Stimulated activated naive CD8-positive, alpha-beta T cell treated with anti-CD3 and anti-CD28 coated beads, Interleukin-15, amount 100 ng/mL, for 72 hours (primary cell): Measurements from ENCODE around the gene DLG2.

ENCODE experiments used
- ATAC-seq: fragments of 150-1000 bp; cut with Tn5 transposase; 2 replicates; pipeline ENCODE4 v1.10.0; 2021; ENCODE audit warnings: mild to moderate bottlenecking, moderate library complexity
- DNase-seq, 2 donors: peaks; one replicate each; pipeline ENCODE4 v3.0.0; 2021 to 2022
- H3K27ac Mint-ChIP-seq, 2 donors: one replicate each; pipeline ENCODE4 v1.8.0; 2022; ENCODE audit warnings: mild to moderate bottlenecking in 2 of 2, mixed read lengths in 2 of 2, moderate library complexity in 2 of 2
- H3K27me3 Mint-ChIP-seq: one replicate; pipeline ENCODE4 v1.8.0; 2022; ENCODE audit warnings: mixed read lengths
- H3K4me1 Mint-ChIP-seq: one replicate; pipeline ENCODE4 v1.8.0; 2022; ENCODE audit warnings: mild to moderate bottlenecking, mixed read lengths
- H3K4me3 Mint-ChIP-seq, 2 donors: one replicate each; pipeline ENCODE4 v1.8.0; 2022; ENCODE audit warnings: mild to moderate bottlenecking in 2 of 2, mixed read lengths in 2 of 2, moderate library complexity in 1 of 2
- H3K9me3 Mint-ChIP-seq, 2 donors: one replicate each; pipeline ENCODE4 v1.8.0; 2022; ENCODE audit warnings: mixed read lengths in 2 of 2

DLG2 gene

GRCh38 chr11:84514436-84514835 lies 1112.7 kb downstream of the DLG2 start:
- Mint-ChIP-seq H3K4me3 (no peak overlapping the region), H3K27me3 (no peaks in the 10 kb centered on the region), H3K9me3 (peaks cover 6 to 7% of the 10 kb centered on the region in 2 donors), H3K27ac (no peak overlapping the region), H3K4me1 (no peaks in the 10 kb centered on the region)
- DNase-seq (no peak), ATAC-seq (no peak)

- Mint-ChIP-seq H3K4me1 (no peaks in the 10 kb centered on the region), H3K4me3 (no peak overlapping the region), H3K27ac (no peak overlapping the region), H3K27me3 (no peaks in the 10 kb centered on the region), H3K9me3 (peaks cover 5 to 21% of the 10 kb centered on the region in 2 donors)
- ATAC-seq: no peak
- DNase-seq: no peak
Observed at GRCh38 chr11:84503503-84503902, 1123.6 kb downstream of the DLG2 start.

GRCh38 chr11:84501750-84502149 lies 1125.4 kb downstream of the DLG2 start:
- ATAC-seq (no peak), DNase-seq (no peak)
- Mint-ChIP-seq H3K27me3 (no peaks in the 10 kb centered on the region), H3K4me1 (no peaks in the 10 kb centered on the region), H3K27ac (no peak overlapping the region), H3K9me3 (peaks cover 0 to 21% of the 10 kb centered on the region in 2 donors), H3K4me3 (no peak overlapping the region)

GRCh38 chr11:84497981-84498411 lies 1129.1 kb downstream of the DLG2 start:
- DNase-seq (no peak), ATAC-seq (no peak)
- H3K4me3 Mint-ChIP-seq: no peak overlapping the region
- H3K27me3 Mint-ChIP-seq: no peaks in the 10 kb centered on the region
- H3K9me3 Mint-ChIP-seq: peaks cover 0 to 35% of the 10 kb centered on the region in 2 donors
- no peak overlapping the region for H3K27ac Mint-ChIP-seq
- H3K4me1 Mint-ChIP-seq: no peaks in the 10 kb centered on the region

GRCh38 chr11:84497181-84497580 lies 1130.0 kb downstream of the DLG2 start:
- Mint-ChIP-seq H3K9me3 (peaks cover 0 to 27% of the 10 kb centered on the region in 2 donors), H3K4me1 (no peaks in the 10 kb centered on the region), H3K27me3 (no peaks in the 10 kb centered on the region), H3K4me3 (no peak overlapping the region), H3K27ac (no peak overlapping the region)
- DNase-seq: no peak
- ATAC-seq: no peak

- ATAC-seq (no peak), DNase-seq (no peak)
- H3K27ac Mint-ChIP-seq: no peak overlapping the region
- no peaks in the 10 kb centered on the region for H3K27me3 Mint-ChIP-seq
- H3K4me3 Mint-ChIP-seq: no peak overlapping the region
- no peaks in the 10 kb centered on the region for H3K4me1 Mint-ChIP-seq
- peaks cover 0 to 28% of the 10 kb centered on the region in 2 donors for H3K9me3 Mint-ChIP-seq
Observed at GRCh38 chr11:84496122-84496521, 1131.0 kb downstream of the DLG2 start.

- Mint-ChIP-seq H3K4me3 (no peak overlapping the region), H3K27me3 (no peaks in the 10 kb centered on the region), H3K27ac (no peak overlapping the region), H3K4me1 (no peaks in the 10 kb centered on the region), H3K9me3 (peaks cover 0 to 8% of the 10 kb centered on the region in 2 donors)
- DNase-seq (no peak), ATAC-seq (no peak)
Observed at GRCh38 chr11:84480131-84480530, 1147.0 kb downstream of the DLG2 start.

- no peak for DNase-seq
- no peaks in the 10 kb centered on the region for H3K4me1 Mint-ChIP-seq
- H3K27ac Mint-ChIP-seq: no peak overlapping the region
- H3K27me3 Mint-ChIP-seq: no peaks in the 10 kb centered on the region
- peaks cover 0 to 5% of the 10 kb centered on the region in 2 donors for H3K9me3 Mint-ChIP-seq
- no peak for ATAC-seq
- H3K4me3 Mint-ChIP-seq: no peak overlapping the region
Observed at GRCh38 chr11:84476581-84476980, 1150.6 kb downstream of the DLG2 start.

- peaks cover 0 to 15% of the 10 kb centered on the region in 2 donors for H3K9me3 Mint-ChIP-seq
Observed at GRCh38 chr11:84471501-84471900, 1155.6 kb downstream of the DLG2 start.

GRCh38 chr11:84468235-84468634 lies 1158.9 kb downstream of the DLG2 start:
- no peak for DNase-seq
- Mint-ChIP-seq H3K9me3 (peaks cover 4 to 17% of the 10 kb centered on the region in 2 donors), H3K4me3 (no peak overlapping the region), H3K27me3 (no peaks in the 10 kb centered on the region), H3K27ac (no peak overlapping the region), H3K4me1 (no peaks in the 10 kb centered on the region)
- ATAC-seq: no peak

More at GRCh38 chr11:84471501-84471900, 1155.6 kb downstream of the DLG2 start:
- no peak overlapping the region for H3K4me3 Mint-ChIP-seq
- H3K27ac Mint-ChIP-seq: no peak overlapping the region
- H3K4me1 Mint-ChIP-seq: no peaks in the 10 kb centered on the region
- ATAC-seq: no peak
- no peaks in the 10 kb centered on the region for H3K27me3 Mint-ChIP-seq
- no peak for DNase-seq

GRCh38 chr11:84465040-84465439 lies 1162.1 kb downstream of the DLG2 start:
- ATAC-seq (no peak), DNase-seq (no peak)
- H3K4me1 Mint-ChIP-seq: no peaks in the 10 kb centered on the region
- H3K4me3 Mint-ChIP-seq: no peak overlapping the region
- H3K9me3 Mint-ChIP-seq: peaks cover 4 to 14% of the 10 kb centered on the region in 2 donors
- H3K27ac Mint-ChIP-seq: no peak overlapping the region
- H3K27me3 Mint-ChIP-seq: no peaks in the 10 kb centered on the region

- no peak for DNase-seq
- ATAC-seq: no peak
- no peaks in the 10 kb centered on the region for H3K4me1 Mint-ChIP-seq
- no peak overlapping the region for H3K27ac Mint-ChIP-seq
- H3K27me3 Mint-ChIP-seq: no peaks in the 10 kb centered on the region
- H3K9me3 Mint-ChIP-seq: peaks cover 0 to 12% of the 10 kb centered on the region in 2 donors
- no peak overlapping the region for H3K4me3 Mint-ChIP-seq
Observed at GRCh38 chr11:84455691-84456090, 1171.5 kb downstream of the DLG2 start.

GRCh38 chr11:84452211-84452610 lies 1174.9 kb downstream of the DLG2 start:
- H3K4me3 Mint-ChIP-seq: no peak overlapping the region
- no peak overlapping the region for H3K27ac Mint-ChIP-seq
- no peaks in the 10 kb centered on the region for H3K4me1 Mint-ChIP-seq
- no peak for DNase-seq
- peaks cover 0 to 11% of the 10 kb centered on the region in 2 donors for H3K9me3 Mint-ChIP-seq
- no peak for ATAC-seq
- H3K27me3 Mint-ChIP-seq: no peaks in the 10 kb centered on the region

- no peaks in the 10 kb centered on the region for H3K27me3 Mint-ChIP-seq
- no peak overlapping the region for H3K27ac Mint-ChIP-seq
- no peak for ATAC-seq
- H3K4me1 Mint-ChIP-seq: no peaks in the 10 kb centered on the region
- no peak for DNase-seq
- peaks cover 0 to 5% of the 10 kb centered on the region in 2 donors for H3K9me3 Mint-ChIP-seq
- no peak overlapping the region for H3K4me3 Mint-ChIP-seq
Observed at GRCh38 chr11:84438565-84438964, 1188.6 kb downstream of the DLG2 start.

GRCh38 chr11:84437071-84437980 lies 1189.8 kb downstream of the DLG2 start:
- no peaks in the 10 kb centered on the region for H3K27me3 Mint-ChIP-seq
- no peaks in the 10 kb centered on the region for H3K4me1 Mint-ChIP-seq
- H3K27ac Mint-ChIP-seq: peak overlapping the region in 1 of 2 donors; percentile 84
- H3K4me3 Mint-ChIP-seq: no peak overlapping the region
- peaks cover 0 to 5% of the 10 kb centered on the region in 2 donors for H3K9me3 Mint-ChIP-seq
- ATAC-seq (no peak), DNase-seq (no peak)

- no peaks in the 10 kb centered on the region for H3K4me1 Mint-ChIP-seq
- no peak overlapping the region for H3K4me3 Mint-ChIP-seq
- H3K9me3 Mint-ChIP-seq: peaks cover 14 to 20% of the 10 kb centered on the region in 2 donors
- no peak overlapping the region for H3K27ac Mint-ChIP-seq
- ATAC-seq (no peak), DNase-seq (no peak)
- H3K27me3 Mint-ChIP-seq: no peaks in the 10 kb centered on the region
Observed at GRCh38 chr11:84430661-84431060, 1196.5 kb downstream of the DLG2 start.
